C4-2B (cell line): ENCODE data around the gene ZNF23.

Experiments
- H3K27ac ChIP-seq: fragments of 450-650 bp; 2 replicates; pipeline ENCODE4 v1.5.1; 2017
- ZFX ChIP-seq: fragments of 450-650 bp; IDR thresholded peaks from 2 replicates; pipeline ENCODE4 v1.6.1; 2017
- TF ChIP-seq, protein P1 (sequence below): fragments of 450-650 bp; conservative IDR thresholded peaks from 2 replicates; pipeline ENCODE4 v1.5.1; 2017; ENCODE audit warnings: mild to moderate bottlenecking

The ZNF23 gene

GRCh38 chr16:71407731-71408130 is 54.3 kb downstream of the ZNF23 start:
- no peak overlapping the region for H3K27ac ChIP-seq
- no peak for TF ChIP-seq ZFX
- TF ChIP-seq, protein P1, sequence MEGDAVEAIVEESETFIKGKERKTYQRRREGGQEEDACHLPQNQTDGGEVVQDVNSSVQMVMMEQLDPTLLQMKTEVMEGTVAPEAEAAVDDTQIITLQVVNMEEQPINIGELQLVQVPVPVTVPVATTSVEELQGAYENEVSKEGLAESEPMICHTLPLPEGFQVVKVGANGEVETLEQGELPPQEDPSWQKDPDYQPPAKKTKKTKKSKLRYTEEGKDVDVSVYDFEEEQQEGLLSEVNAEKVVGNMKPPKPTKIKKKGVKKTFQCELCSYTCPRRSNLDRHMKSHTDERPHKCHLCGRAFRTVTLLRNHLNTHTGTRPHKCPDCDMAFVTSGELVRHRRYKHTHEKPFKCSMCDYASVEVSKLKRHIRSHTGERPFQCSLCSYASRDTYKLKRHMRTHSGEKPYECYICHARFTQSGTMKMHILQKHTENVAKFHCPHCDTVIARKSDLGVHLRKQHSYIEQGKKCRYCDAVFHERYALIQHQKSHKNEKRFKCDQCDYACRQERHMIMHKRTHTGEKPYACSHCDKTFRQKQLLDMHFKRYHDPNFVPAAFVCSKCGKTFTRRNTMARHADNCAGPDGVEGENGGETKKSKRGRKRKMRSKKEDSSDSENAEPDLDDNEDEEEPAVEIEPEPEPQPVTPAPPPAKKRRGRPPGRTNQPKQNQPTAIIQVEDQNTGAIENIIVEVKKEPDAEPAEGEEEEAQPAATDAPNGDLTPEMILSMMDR = no peak

DNA sequence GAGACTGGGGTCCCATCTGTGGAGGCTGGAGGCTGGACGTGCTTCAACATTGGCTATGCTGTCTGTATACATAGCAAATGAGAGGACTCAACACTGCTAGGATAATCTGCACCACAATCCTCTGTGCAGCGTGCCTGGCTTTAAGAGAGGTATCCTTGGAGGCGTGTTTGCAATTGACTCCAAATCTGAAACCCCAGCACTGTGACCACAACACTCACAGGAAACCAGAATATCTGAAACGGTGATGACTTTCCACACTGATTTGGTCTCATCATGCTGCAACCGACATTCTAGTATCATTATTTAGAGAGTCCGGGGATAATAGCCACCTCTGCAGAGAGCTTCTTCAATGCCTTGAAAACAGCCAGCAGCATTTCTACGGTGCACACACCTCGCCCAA is 55.3 kb downstream of the ZNF23 start:
- TF ChIP-seq, protein P1 = no peak
- TF ChIP-seq ZFX = no peak
- H3K27ac ChIP-seq = no peak overlapping the region

DNA sequence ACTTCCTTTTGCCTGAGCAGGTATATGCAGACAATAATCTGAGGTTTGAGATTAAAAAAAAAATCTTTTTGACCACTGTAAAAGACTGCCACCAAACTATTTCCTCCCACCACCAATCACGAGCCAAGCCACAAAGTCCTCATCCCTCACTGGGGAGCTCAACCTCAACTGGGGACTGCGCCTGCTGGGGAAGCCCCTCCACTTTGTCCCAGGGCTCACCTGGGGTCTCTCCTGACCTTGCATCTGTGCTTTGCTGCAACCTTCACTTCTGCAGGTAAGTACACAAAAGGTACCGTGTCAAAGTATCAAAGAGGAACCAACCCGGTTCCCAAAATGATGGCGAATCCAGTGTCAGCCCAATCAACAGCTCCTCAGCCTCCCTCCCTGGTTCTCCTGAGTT is 55.7 kb downstream of the ZNF23 start:
- no peak for TF ChIP-seq ZFX
- TF ChIP-seq, protein P1 = no peak

DNA sequence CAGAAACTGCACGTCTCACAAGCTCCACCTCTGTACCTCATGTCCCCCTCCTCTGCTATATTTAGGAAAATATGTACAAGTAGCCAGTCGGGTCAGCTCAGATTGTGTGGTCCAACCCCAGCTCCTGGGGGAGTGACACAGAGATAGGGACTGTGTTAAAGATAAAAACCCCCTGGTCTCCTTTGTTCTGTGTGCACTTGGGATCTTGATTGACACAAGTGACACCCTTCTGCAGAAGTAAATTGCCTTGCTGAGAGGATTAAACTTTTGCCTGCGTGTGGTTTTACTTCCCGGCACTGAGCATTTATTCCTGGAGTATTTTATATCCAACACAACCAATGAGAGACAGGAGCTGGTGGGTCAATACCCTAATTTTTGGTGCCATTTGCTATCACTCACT is 57.7 kb downstream of the ZNF23 start:
- no peak for TF ChIP-seq ZFX
- TF ChIP-seq, protein P1 = no peak
- no peak overlapping the region for H3K27ac ChIP-seq

More for the DNA sequence above, 55.7 kb downstream of the ZNF23 start:
- no peak overlapping the region for H3K27ac ChIP-seq

DNA sequence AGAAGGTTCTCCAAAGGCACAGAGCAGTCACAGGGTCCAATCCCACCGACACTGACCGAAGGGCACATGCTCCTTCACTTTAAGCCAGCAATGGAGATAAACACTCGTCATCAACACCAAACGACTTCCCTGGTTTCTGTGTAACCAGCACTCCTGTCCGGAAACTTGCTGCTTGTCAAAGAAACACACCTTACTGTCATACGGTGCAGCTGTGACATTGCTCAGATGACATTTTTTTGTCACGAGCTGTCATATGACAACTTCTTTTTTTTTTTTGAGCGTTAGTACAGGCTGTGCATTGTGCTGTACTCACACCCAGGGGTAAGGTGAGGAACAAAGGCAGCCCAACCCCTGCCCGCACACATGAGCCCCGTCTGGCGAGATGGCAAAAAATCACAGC is 59.4 kb downstream of the ZNF23 start:
- no peak for TF ChIP-seq ZFX
- TF ChIP-seq, protein P1 = no peak
- H3K27ac ChIP-seq = no peak overlapping the region

DNA sequence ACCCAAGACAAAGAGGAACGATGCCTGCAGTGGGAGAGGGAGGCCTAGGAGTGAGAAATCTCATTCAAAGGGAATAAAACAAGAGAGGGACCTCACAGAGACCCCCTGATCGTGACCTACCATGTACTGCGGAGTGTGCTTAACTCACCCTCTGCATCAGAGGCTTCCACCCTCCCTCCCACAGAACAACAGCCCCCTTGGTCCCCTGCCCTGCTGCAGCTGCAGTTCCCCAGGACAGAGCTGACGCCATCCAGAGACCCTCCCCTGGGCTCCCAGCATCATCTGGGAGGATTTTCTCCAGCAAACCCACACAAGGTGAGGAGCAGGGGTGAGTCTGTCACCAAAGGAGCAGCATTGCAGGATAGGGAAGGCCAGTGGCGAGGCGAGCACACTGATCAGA is 60.0 kb downstream of the ZNF23 start:
- no peak overlapping the region for H3K27ac ChIP-seq
- TF ChIP-seq, protein P1 = no peak
- TF ChIP-seq ZFX = no peak

GRCh38 chr16:71399801-71400563 is 62.1 kb downstream of the ZNF23 start:
- no peak overlapping the region for H3K27ac ChIP-seq
- TF ChIP-seq, protein P1 = no peak
- no peak for TF ChIP-seq ZFX
